Loucy (cell line): Measurements from ENCODE around the gene FARS2.
A peak's percentile ranks its signal among the peaks of the same experiment; 100 is the strongest.

Experiments
- H2AFZ ChIP-seq: fragments of 200-600 bp; sonication (generic); 2 replicates; pipeline ENCODE4 v1.6.0; 2016; ENCODE audit warnings: antibody characterized with exemption, mild to moderate bottlenecking, low read length, moderate library complexity
- H3F3A ChIP-seq: fragments of 200-600 bp; 2 replicates; pipeline ENCODE4 v1.6.0; 2016; ENCODE audit warnings: antibody characterized with exemption, low read depth, mild to moderate bottlenecking
- H3K27me3 ChIP-seq: fragments of 200-600 bp; sonication (generic); 2 replicates; pipeline ENCODE4 v1.6.1; 2014; ENCODE audit warnings: low read length, mild to moderate bottlenecking; ENCODE audit not compliant: insufficient read depth, poor library complexity, severe bottlenecking
- H3K36me3 ChIP-seq: fragments of 200-600 bp; sonication (generic); 2 replicates; pipeline ENCODE4 v1.6.1; 2016; ENCODE audit warnings: low read length; ENCODE audit not compliant: insufficient read depth
- H3K4me1 ChIP-seq: fragments of 200-600 bp; sonication (generic); 2 replicates; pipeline ENCODE4 v1.5.1; 2014; ENCODE audit warnings: low read length, mild to moderate bottlenecking; ENCODE audit not compliant: insufficient read depth, poor library complexity, severe bottlenecking
- H3K4me2 ChIP-seq: fragments of 200-600 bp; sonication (generic); 2 replicates; pipeline ENCODE4 v1.6.0; 2014; ENCODE audit warnings: antibody characterized with exemption, low read length, low read depth, mild to moderate bottlenecking; ENCODE audit not compliant: poor library complexity, severe bottlenecking
- H3K4me3 ChIP-seq: fragments of 200-600 bp; sonication (generic); 2 replicates; pipeline ENCODE4 v1.5.1; 2014; ENCODE audit warnings: low read length, mild to moderate bottlenecking, mixed read lengths; ENCODE audit not compliant: poor library complexity, severe bottlenecking
- H3K79me2 ChIP-seq: fragments of 200-600 bp; sonication (generic); 2 replicates; pipeline ENCODE4 v1.6.1; 2014; ENCODE audit warnings: low read length; ENCODE audit not compliant: insufficient read depth
- H3K9ac ChIP-seq: fragments of 200-600 bp; sonication (generic); 2 replicates; pipeline ENCODE4 v1.6.0; 2014; ENCODE audit warnings: mild to moderate bottlenecking, low read depth, low read length, moderate library complexity; ENCODE audit not compliant: poor library complexity, severe bottlenecking
- H3K9me2 ChIP-seq: fragments of 200-600 bp; sonication (generic); replicated peaks from 2 replicates; pipeline ENCODE4 v1.6.1; 2016; ENCODE audit warnings: low read depth, low read length, mixed read lengths
- H3K9me3 ChIP-seq: fragments of 200-600 bp; sonication (generic); 2 replicates; pipeline ENCODE4 v1.6.1; 2014; ENCODE audit warnings: mild to moderate bottlenecking, antibody characterized with exemption, low read length, low read depth; ENCODE audit not compliant: insufficient read depth
- H4K20me1 ChIP-seq: fragments of 200-600 bp; sonication (generic); 2 replicates; pipeline ENCODE4 v1.6.0; 2014; ENCODE audit warnings: antibody characterized with exemption, low read length, mild to moderate bottlenecking; ENCODE audit not compliant: insufficient read depth, poor library complexity, severe bottlenecking
- CTCF ChIP-seq: fragments of 200-600 bp; sonication (generic); conservative IDR thresholded peaks from 2 replicates; pipeline ENCODE4 v1.5.1; 2014; ENCODE audit warnings: mild to moderate bottlenecking, antibody characterized with exemption, low read length
- EZH2phosphoT487 ChIP-seq: fragments of 200-600 bp; IDR thresholded peaks from 2 replicates; pipeline ENCODE4 v1.6.1; 2018; ENCODE audit warnings: antibody characterized with exemption, mild to moderate bottlenecking, moderate library complexity, borderline replicate concordance

The FARS2 gene

GRCh38 chr6:5497896-5498578 is 236.7 kb downstream of the FARS2 start:
- Histone ChIP-seq H2AFZ (no peak overlapping the region), H3K79me2 (no peaks in the 10 kb centered on the region), H3F3A (no peaks in the 10 kb centered on the region), H3K4me3 (no peak overlapping the region), H3K4me1 (peaks cover 28% of the 10 kb centered on the region), H3K36me3 (no peaks in the 10 kb centered on the region), H3K9ac (no peak overlapping the region), H4K20me1 (no peaks in the 10 kb centered on the region), H3K4me2 (no peak overlapping the region), H3K27me3 (no peaks in the 10 kb centered on the region), H3K9me3 (no peaks in the 10 kb centered on the region), H3K9me2 (no peaks in the 10 kb centered on the region)
- TF ChIP-seq CTCF (no peak), EZH2phosphoT487 (no peak)

GRCh38 chr6:5498579-5498899 is 237.2 kb downstream of the FARS2 start:
- Histone ChIP-seq H3K4me3 (no peak overlapping the region), H2AFZ (no peak overlapping the region), H3K9ac (no peak overlapping the region), H3K27me3 (no peaks in the 10 kb centered on the region), H3K36me3 (no peaks in the 10 kb centered on the region), H3K4me1 (peaks cover 28% of the 10 kb centered on the region), H3F3A (no peaks in the 10 kb centered on the region), H3K9me2 (no peaks in the 10 kb centered on the region), H3K4me2 (no peak overlapping the region), H4K20me1 (no peaks in the 10 kb centered on the region), H3K9me3 (no peaks in the 10 kb centered on the region), H3K79me2 (no peaks in the 10 kb centered on the region)
- TF ChIP-seq EZH2phosphoT487 = no peak

- Histone ChIP-seq H3K4me1 (peaks cover 28% of the 10 kb centered on the region), H3K4me3 (no peak overlapping the region), H3K9me3 (no peaks in the 10 kb centered on the region), H3F3A (no peaks in the 10 kb centered on the region), H3K79me2 (no peaks in the 10 kb centered on the region), H3K27me3 (no peaks in the 10 kb centered on the region), H2AFZ (peak overlapping the region; percentile 69), H3K36me3 (no peaks in the 10 kb centered on the region), H3K9me2 (no peaks in the 10 kb centered on the region), H4K20me1 (no peaks in the 10 kb centered on the region), H3K9ac (peak overlapping the region; percentile 2), H3K4me2 (peak overlapping the region; percentile 43)
- TF ChIP-seq CTCF = no peak
These were observed 238.5 kb downstream of the FARS2 start for GRCh38 chr6:5499644-5500306.

GRCh38 chr6:5501837-5502236 is 240.5 kb downstream of the FARS2 start:
- no peak overlapping the region for H3K9ac ChIP-seq
- TF ChIP-seq CTCF (no peak), EZH2phosphoT487 (no peak)
- H3K4me1 ChIP-seq = peaks cover 32% of the 10 kb centered on the region
- no peaks in the 10 kb centered on the region for H3K9me2 ChIP-seq
- no peaks in the 10 kb centered on the region for H3K36me3 ChIP-seq
- H3F3A ChIP-seq = no peaks in the 10 kb centered on the region
- H3K4me3 ChIP-seq = no peak overlapping the region
- H3K27me3 ChIP-seq = no peaks in the 10 kb centered on the region
- no peaks in the 10 kb centered on the region for H3K79me2 ChIP-seq
- H3K4me2 ChIP-seq = no peak overlapping the region
- H2AFZ ChIP-seq = no peak overlapping the region
- no peaks in the 10 kb centered on the region for H4K20me1 ChIP-seq
- H3K9me3 ChIP-seq = no peaks in the 10 kb centered on the region
